ENCODE measurements around the gene PTPRCAP. TPM values are rescaled to one million over a fixed set of nuclear protein-coding genes. Genes with fewer than 3 reads are reported as not detected.

The PTPRCAP gene
- total RNA-seq = 0.25 and 1.8 TPM in 2 replicates

GRCh38 chr11:67437082-67437808 lies at the start of gene PTPRCAP:
TSS of gene PTPRCAP (minus strand) at chr11:67437682. CDS start at chr11:67437619, 63 bp downstream.

GRCh38 chr11:67482827-67483798 lies 45.6 kb upstream of the PTPRCAP start, which contains the start of gene AIP:
TSS of gene AIP (plus strand) at chr11:67483026. CDS start at chr11:67483159, 133 bp downstream.

GRCh38 chr11:67468759-67469507 lies 31.5 kb upstream of the PTPRCAP start, which contains the start of gene TMEM134:
TSS of gene TMEM134 (minus strand) at chr11:67469251. CDS start at chr11:67469192, 59 bp downstream.

GRCh38 chr11:67455054-67455453 lies 17.6 kb upstream of the PTPRCAP start, which contains the start of gene CABP4:
TSS of gene CABP4 (plus strand) at chr11:67455354. CDS start at chr11:67455424, 70 bp downstream.

GRCh38 chr11:67452141-67452952 lies 14.9 kb upstream of the PTPRCAP start, which contains the start of gene GPR152:
TSS of gene GPR152 (minus strand) at chr11:67452729. CDS start at chr11:67452724, 5 bp downstream.

GRCh38 chr11:67428052-67429001 lies 9.2 kb downstream of the PTPRCAP start, which contains the start of gene RPS6KB2:
TSS of gene RPS6KB2 (plus strand) at chr11:67428494. CDS start at chr11:67428546, 52 bp downstream.

GRCh38 chr11:67415501-67416304 lies 21.8 kb downstream of the PTPRCAP start, which contains the start of gene CARNS1:
TSS of gene CARNS1 (plus strand) at chr11:67415678. CDS start at chr11:67416200, 522 bp downstream.

GRCh38 chr11:67401495-67402191 lies 35.8 kb downstream of the PTPRCAP start, which contains the start of gene PPP1CA:
TSS of gene PPP1CA (minus strand) at chr11:67401858. CDS start at chr11:67401782, 76 bp downstream.

GRCh38 chr11:67391304-67392182 lies 45.9 kb downstream of the PTPRCAP start, which contains the start of gene RAD9A:
TSS of gene RAD9A (plus strand) at chr11:67391986. CDS start at chr11:67392045, 59 bp downstream.

Other genes with a start within 250 kb of the PTPRCAP start
- gene GRK2, start 171.2 kb downstream of the PTPRCAP start, total RNA-seq = 36.5 and 39.3 TPM in 2 replicates
- gene ANKRD13D, start 148.4 kb downstream of the PTPRCAP start, total RNA-seq = 31.4 and 32.5 TPM in 2 replicates
- gene SSH3, start 134.2 kb downstream of the PTPRCAP start, total RNA-seq = 20.2 and 57.3 TPM in 2 replicates
- gene POLD4, start 84.1 kb downstream of the PTPRCAP start, total RNA-seq = 117 and 123 TPM in 2 replicates
- 17.8 and 29.8 TPM in 2 replicates for gene CLCF1, start 64.1 kb downstream of the PTPRCAP start, total RNA-seq
- 7.4 and 9.8 TPM in 2 replicates for gene RAD9A, start 45.7 kb downstream of the PTPRCAP start, total RNA-seq
- gene PPP1CA, start 35.8 kb downstream of the PTPRCAP start, total RNA-seq = 266 and 298 TPM in 2 replicates
- 0.33 and 0.76 TPM in 2 replicates for gene TBC1D10C, start 33.6 kb downstream of the PTPRCAP start, total RNA-seq
- 0.33 and 7.5 TPM in 2 replicates for gene CARNS1, start 22.0 kb downstream of the PTPRCAP start, total RNA-seq
- gene RPS6KB2, start 9.2 kb downstream of the PTPRCAP start, total RNA-seq = 55.7 and 76.3 TPM in 2 replicates
- 145 and 203 TPM in 2 replicates for gene CORO1B, start 5.8 kb upstream of the PTPRCAP start, total RNA-seq
- gene GPR152, start 15.0 kb upstream of the PTPRCAP start, total RNA-seq = not detected in 2 replicates
- gene CABP4, start 17.7 kb upstream of the PTPRCAP start, total RNA-seq = not detected in 2 replicates
- 58.2 and 61.9 TPM in 2 replicates for gene TMEM134, start 31.6 kb upstream of the PTPRCAP start, total RNA-seq
- 59.2 and 87.3 TPM in 2 replicates for gene AIP, start 45.3 kb upstream of the PTPRCAP start, total RNA-seq
- gene PITPNM1, start 67.7 kb upstream of the PTPRCAP start, total RNA-seq = 93.2 and 138 TPM in 2 replicates
- gene CDK2AP2, start 70.5 kb upstream of the PTPRCAP start, total RNA-seq = 107 and 165 TPM in 2 replicates
- gene CABP2, start 85.8 kb upstream of the PTPRCAP start, total RNA-seq = not detected in 2 replicates
- 2,936 and 3,710 TPM in 2 replicates for gene GSTP1, start 146.1 kb upstream of the PTPRCAP start, total RNA-seq
- 205 and 246 TPM in 2 replicates for gene NDUFV1, start 169.3 kb upstream of the PTPRCAP start, total RNA-seq
- 19.1 and 27.5 TPM in 2 replicates for gene NUDT8, start 192.3 kb upstream of the PTPRCAP start, total RNA-seq
- not detected in 2 replicates for gene TBX10, start 202.1 kb upstream of the PTPRCAP start, total RNA-seq
- gene ACY3, start 213.0 kb upstream of the PTPRCAP start, total RNA-seq = 0.13 TPM in 1 of 2 replicates, not detected in the other
- gene ALDH3B2, start 236.9 kb upstream of the PTPRCAP start, total RNA-seq = not detected in 2 replicates